GM20000 (cell line): ENCODE results near the gene GATA6.

Experiments used
- DNase-seq: peaks from one replicate; pipeline ENCODE4 v3.0.0; 2012; ENCODE audit warnings: low spot score
- TF ChIP-seq, protein P1 (sequence below): IDR thresholded peaks from 2 replicates; pipeline ENCODE4 v1.5.1; 2012; ENCODE audit warnings: mild to moderate bottlenecking, control low read depth; ENCODE audit errors: extremely low read depth, missing control alignments

GATA6 gene

DNA sequence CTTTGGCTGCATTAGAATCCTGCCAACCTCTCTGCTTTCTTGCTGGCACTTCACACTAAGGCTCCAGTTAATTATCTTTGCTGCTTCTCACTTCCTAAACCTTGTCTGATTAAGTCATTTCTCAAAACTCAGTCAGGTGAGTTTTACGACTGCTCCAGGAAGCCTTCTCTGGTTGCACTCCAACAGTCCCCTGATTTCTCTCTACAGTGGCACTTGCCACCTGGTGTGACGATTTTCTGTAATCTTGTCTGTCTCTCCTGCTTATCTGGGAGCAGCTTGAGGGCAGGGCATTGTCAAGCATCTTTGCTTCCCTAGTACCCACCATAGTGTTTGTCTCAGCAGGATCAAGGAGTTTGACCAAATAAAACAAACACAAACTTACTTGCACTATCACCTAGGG is 10.4 kb upstream of the GATA6 start:
- TF ChIP-seq, protein P1, sequence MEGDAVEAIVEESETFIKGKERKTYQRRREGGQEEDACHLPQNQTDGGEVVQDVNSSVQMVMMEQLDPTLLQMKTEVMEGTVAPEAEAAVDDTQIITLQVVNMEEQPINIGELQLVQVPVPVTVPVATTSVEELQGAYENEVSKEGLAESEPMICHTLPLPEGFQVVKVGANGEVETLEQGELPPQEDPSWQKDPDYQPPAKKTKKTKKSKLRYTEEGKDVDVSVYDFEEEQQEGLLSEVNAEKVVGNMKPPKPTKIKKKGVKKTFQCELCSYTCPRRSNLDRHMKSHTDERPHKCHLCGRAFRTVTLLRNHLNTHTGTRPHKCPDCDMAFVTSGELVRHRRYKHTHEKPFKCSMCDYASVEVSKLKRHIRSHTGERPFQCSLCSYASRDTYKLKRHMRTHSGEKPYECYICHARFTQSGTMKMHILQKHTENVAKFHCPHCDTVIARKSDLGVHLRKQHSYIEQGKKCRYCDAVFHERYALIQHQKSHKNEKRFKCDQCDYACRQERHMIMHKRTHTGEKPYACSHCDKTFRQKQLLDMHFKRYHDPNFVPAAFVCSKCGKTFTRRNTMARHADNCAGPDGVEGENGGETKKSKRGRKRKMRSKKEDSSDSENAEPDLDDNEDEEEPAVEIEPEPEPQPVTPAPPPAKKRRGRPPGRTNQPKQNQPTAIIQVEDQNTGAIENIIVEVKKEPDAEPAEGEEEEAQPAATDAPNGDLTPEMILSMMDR: no peak
- no peak for DNase-seq

DNA sequence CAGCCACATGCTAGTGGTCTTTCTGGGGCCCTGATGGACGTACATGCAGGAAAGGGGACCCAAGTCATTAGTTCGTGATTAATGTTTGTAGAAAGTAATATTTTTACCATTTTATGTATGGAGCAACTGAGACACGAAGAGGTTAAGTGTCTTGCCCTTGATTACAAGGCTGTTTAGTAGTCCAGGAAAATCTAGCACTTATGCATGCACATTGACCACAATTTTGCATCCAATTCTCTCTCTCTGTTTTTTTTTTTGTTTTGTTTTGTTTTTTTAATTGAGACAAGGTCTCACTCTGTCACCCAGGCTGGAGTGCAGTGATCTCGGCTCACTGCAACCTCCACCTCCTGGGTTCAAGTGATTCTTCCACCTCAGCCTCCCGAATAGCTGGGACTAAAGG is 8.3 kb upstream of the GATA6 start:
- DNase-seq: no peak

DNA sequence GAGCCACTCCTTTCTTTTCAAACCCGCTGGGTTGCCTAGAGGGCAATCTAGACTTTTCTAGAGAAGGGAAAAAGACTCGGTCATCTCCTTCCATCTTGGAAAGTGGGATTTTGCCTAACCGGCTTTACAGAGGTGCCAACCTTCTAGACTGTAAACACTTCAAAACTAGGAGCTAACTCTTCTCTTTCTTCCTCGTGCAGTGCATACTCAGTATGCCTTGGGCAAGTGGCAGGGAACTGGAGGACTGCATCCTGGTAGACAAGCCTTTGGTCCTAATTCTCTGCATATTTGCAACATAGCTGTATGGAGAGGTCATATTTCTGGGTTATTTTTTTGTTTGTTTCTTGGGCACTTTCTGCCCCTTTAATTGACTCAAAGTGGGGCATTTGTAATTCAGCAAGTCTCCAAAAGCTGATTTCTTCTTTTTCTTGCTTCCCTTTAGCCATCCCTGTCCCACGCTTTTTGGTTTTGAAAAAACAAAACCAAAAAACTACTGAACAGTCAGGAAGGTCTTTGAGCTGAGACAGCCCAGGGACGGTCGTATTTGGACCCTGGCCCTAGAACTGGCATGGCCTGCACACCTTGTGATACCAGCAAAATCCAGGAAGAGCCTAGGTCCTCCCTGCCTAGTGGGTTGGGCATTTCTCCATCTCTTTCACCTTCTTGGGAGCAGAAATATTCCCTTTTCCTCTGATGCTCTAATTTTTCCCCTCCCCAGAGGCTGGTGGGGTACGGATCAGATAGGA is 5.8 kb upstream of the GATA6 start:
- TF ChIP-seq, protein P1: no peak
- DNase-seq: no peak

More for the DNA sequence above, 8.3 kb upstream of the GATA6 start:
- TF ChIP-seq, protein P1: no peak

DNA sequence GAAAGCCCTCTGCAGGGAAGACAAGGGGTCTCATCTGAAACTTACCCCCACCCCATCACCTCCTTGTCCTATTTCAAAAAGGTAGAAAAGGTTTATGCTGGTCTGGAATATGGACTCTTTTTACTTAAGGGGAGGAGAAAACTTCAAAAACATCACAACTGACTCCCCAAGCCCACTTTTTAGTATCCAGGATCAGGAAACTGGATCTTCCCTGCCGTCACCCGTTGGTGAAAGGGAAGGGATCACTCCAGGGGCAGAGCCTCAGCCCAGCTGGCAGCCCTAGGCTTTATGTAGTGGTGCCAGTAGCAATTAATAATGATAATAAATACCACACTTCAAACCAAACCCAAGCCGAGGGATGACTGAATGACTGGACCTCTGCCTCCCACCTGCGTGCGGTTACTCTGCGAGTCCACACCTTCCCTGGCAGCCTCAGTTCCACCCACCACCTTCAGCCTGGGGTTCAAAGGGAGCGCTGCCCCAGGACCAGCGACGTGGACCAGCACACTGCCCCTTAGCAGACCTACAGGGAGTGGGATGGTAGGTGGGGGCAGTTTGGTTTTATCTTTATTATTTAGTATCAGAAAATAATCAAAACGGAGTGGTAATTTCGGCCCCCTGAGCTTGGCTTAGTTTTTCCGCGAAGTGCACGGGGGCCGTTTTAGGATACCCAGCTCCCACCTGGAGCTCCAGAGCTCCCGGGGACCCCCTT is 4.9 kb upstream of the GATA6 start:
- TF ChIP-seq, protein P1: no peak
- no peak for DNase-seq

DNA sequence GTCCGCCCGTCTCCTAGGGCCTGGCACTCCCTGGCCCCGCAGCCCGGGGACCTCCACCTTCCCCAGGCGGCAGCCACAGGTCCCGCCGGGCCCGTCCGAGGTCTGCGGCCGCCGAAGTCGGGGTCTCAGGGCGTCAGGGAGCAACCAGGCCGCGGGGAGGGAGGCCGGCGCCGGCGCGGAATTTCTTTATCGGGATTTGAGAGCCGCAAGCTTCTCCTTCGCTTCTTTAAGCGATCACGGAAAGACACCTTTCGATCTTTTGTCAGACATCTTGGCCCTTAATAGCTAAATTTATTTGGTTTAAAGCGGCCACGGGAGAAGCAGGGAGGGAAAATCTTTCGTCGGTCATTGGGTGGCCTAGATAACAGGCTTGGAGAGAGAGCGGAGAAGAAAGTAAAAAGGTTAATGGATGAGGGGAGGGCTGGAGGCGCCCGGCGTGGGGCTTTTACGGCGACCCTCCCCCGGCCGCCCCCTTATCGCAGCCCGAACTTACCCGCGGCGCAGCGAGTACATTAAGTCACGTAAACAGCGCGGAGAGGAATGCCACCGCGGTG is 4.3 kb upstream of the GATA6 start:
- DNase-seq: no peak
- TF ChIP-seq, protein P1: no peak

DNA sequence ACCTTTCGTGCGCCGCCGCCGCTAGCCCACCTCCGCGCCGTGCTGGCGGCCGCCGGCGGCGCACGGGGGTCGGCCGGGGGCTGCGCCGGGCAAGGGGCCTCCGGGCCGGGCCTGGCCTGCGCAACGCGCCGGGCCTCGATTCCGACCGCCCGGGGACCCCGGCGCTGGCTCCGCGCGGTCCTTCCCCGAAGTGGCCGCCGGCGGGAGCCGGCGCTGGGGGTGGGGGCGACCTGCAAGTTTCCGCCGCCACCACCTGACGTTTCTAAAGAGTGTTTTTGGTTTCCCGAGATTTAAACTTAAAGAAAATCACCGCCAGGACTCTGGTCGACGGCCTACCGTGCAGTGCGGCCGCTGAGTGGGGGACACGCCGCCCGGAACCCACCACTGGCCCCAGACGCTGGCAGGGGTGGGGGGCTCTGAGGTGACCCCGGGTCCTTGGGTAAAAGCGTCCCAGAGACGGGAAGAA is 3.8 kb upstream of the GATA6 start:
- DNase-seq: no peak
- TF ChIP-seq, protein P1: no peak
